Stomach (tissue), 4 donors: ENCODE data around the gene SLC4A1AP.

Experiments used
- EP300 ChIP-seq: sonication (generic); formaldehyde crosslinking; IDR thresholded peaks from one replicate; pipeline ENCODE4 v1.6.1; 2017; ENCODE audit warnings: antibody characterized with exemption
- POLR2A ChIP-seq, 4 donors: fragments of 450-650 bp; IDR thresholded peaks; one replicate each; pipeline ENCODE4 v1.6.1; 2016; ENCODE audit warnings: antibody characterized with exemption in 4 of 4, control low read depth in 2 of 4, mild to moderate bottlenecking in 1 of 4, moderate library complexity in 1 of 4
- POLR2AphosphoS5 ChIP-seq, 3 donors: sonication (generic); formaldehyde crosslinking; IDR thresholded peaks; one replicate each; pipeline ENCODE4 v1.6.1; 2016; ENCODE audit warnings: antibody characterized with exemption in 3 of 3
- TF ChIP-seq, protein P1 (sequence below), 7 experiments: fragments of 450-650 bp in 4 of 7; fragments of 200-600 bp in 3 of 7; sonication (generic) in 3 of 7; IDR thresholded peaks; one replicate each; pipeline ENCODE4 v1.5.1; 2016 to 2019; ENCODE audit warnings: antibody characterized with exemption in 7 of 7, control low read depth in 2 of 7, mild to moderate bottlenecking in 1 of 7

DNA sequence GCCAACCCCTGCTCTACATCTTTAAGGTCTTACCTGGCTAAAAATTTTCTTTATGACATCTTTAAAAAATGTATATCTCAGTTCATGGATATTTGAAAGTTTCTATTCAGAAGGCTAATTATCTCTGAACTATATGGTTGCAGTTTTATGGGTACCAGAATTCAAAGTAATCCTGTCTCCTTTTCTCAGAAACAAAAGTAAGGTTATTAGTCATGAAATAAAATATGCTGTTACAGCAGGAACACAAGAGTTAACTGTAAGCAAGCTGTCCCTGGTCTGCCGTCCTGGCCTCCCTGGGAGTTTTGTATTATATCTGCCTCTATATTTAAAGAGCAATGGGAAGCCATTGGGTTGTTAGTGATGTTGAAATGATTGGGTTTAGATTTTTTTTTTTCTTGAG is 34.0 kb downstream of the SLC4A1AP start:
- TF ChIP-seq, protein P1, sequence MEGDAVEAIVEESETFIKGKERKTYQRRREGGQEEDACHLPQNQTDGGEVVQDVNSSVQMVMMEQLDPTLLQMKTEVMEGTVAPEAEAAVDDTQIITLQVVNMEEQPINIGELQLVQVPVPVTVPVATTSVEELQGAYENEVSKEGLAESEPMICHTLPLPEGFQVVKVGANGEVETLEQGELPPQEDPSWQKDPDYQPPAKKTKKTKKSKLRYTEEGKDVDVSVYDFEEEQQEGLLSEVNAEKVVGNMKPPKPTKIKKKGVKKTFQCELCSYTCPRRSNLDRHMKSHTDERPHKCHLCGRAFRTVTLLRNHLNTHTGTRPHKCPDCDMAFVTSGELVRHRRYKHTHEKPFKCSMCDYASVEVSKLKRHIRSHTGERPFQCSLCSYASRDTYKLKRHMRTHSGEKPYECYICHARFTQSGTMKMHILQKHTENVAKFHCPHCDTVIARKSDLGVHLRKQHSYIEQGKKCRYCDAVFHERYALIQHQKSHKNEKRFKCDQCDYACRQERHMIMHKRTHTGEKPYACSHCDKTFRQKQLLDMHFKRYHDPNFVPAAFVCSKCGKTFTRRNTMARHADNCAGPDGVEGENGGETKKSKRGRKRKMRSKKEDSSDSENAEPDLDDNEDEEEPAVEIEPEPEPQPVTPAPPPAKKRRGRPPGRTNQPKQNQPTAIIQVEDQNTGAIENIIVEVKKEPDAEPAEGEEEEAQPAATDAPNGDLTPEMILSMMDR (IDR thresholded peaks at IDR 0.05) = no peak
- no peak for TF ChIP-seq POLR2A (IDR thresholded peaks at IDR 0.05)
- no peak for TF ChIP-seq POLR2AphosphoS5 (IDR thresholded peaks at IDR 0.05)
- TF ChIP-seq EP300 = no peak
